22Rv1 (cell line): ENCODE measurements around the gene LILRA1.
"Not testable (repeated sequence)": the region's sequence is repeated elsewhere in the genome, so short reads cannot be mapped to it uniquely, and the experiment has no call there.

Experiments used
- CTCF ChIP-seq: fragments of 450-650 bp; IDR thresholded peaks from 2 replicates; pipeline ENCODE4 v1.5.1; 2017; ENCODE audit warnings: mild to moderate bottlenecking
- ZFX ChIP-seq: fragments of 450-650 bp; IDR thresholded peaks from 2 replicates; pipeline ENCODE4 v1.6.1; 2017; ENCODE audit warnings: antibody characterized with exemption, borderline replicate concordance

GRCh38 chr19:54593931-54594626, 647 bp downstream of the LILRA1 start:
- TF ChIP-seq CTCF, ZFX: not testable (repeated sequence)
